Upper lobe of left lung (tissue), 4 donors: ENCODE data around the gene FHIT.

Source experiments
- POLR2A ChIP-seq, 4 donors: fragments of 450-650 bp; IDR thresholded peaks; one replicate each; pipeline ENCODE4 v1.5.1; 2016 to 2017; ENCODE audit warnings: antibody characterized with exemption in 4 of 4, mild to moderate bottlenecking in 2 of 4
- TF ChIP-seq, protein P1 (sequence below), 6 experiments: fragments of 450-650 bp in 4 of 6; fragments of 200-600 bp in 2 of 6; sonication (generic) in 2 of 6; IDR thresholded peaks; one replicate each; pipeline ENCODE4 v1.5.1; 2016 to 2019; ENCODE audit warnings: antibody characterized with exemption in 6 of 6

DNA sequence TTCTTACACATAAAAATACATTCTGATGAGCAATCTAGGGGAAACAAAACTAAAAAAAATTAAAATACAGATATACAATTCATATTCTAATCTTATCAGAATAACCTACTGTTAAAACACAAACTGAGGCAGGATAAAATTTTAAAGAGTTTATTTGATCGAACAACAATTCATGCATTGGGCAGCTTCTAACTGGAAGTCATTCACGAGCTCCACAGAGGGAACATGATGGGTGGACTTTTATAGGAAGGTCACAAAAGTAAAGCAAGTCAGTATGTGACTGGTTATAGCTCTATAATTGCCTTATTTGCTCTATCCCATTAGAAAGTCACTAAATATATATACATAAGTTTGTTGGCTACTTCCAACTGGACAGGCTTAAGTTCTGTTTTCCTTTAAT lies 1144.0 kb downstream of the FHIT start:
- TF ChIP-seq, protein P1, sequence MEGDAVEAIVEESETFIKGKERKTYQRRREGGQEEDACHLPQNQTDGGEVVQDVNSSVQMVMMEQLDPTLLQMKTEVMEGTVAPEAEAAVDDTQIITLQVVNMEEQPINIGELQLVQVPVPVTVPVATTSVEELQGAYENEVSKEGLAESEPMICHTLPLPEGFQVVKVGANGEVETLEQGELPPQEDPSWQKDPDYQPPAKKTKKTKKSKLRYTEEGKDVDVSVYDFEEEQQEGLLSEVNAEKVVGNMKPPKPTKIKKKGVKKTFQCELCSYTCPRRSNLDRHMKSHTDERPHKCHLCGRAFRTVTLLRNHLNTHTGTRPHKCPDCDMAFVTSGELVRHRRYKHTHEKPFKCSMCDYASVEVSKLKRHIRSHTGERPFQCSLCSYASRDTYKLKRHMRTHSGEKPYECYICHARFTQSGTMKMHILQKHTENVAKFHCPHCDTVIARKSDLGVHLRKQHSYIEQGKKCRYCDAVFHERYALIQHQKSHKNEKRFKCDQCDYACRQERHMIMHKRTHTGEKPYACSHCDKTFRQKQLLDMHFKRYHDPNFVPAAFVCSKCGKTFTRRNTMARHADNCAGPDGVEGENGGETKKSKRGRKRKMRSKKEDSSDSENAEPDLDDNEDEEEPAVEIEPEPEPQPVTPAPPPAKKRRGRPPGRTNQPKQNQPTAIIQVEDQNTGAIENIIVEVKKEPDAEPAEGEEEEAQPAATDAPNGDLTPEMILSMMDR (IDR thresholded peaks at IDR 0.05): no peak
- TF ChIP-seq POLR2A (IDR thresholded peaks at IDR 0.05): no peak
